ENCODE results near the gene ZNF880. TPM values are rescaled to one million over a fixed set of nuclear protein-coding genes. Genes with fewer than 3 reads are reported as not detected.
A peak's percentile ranks its signal among the peaks of the same experiment; 100 is the strongest.

ZNF880 gene
- total and polyA plus RNA-seq, 2 donors (not counting 1 experiment from before 2014, with no cell fraction given), result 34.1 to 35.7 TPM

DNA sequence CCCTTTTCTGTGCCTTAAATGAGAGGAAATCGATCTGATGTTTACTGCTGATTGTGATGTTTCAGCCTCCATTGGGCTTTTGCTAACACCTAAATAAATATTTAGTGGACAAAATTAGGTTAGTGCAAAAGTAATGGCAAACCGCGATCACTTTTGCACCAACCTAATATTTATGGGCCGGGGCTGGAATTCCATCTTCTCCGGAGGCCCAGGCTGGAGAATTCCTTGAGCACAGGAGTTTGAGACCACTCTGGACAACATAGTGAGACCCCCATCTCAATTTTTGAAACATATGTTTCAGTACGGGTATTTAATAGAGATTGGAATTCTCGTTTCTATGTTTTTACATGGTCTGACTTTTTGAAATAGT is 603 bp downstream of the ZNF880 start:
- H3K4me1 Mint-ChIP-seq, result peaks cover 17% of the 10 kb centered on the region
- H3K27ac Mint-ChIP-seq, result peak overlapping the region; percentile 97
- DNase-seq, result no peak
- Histone ChIP-seq H3K4me1 (ENCODE audit: control insufficient read depth in 2 of 2, insufficient read depth in 2 of 2, low read length in 2 of 2) (peaks cover 6 to 11% of the 10 kb centered on the region in 2 donors), H3K4me2 (replicated peaks; ENCODE audit: low read depth, low read length, poor library complexity, severe bottlenecking) (peak overlapping the region; percentile 77), H3K9ac (ENCODE audit: low read length) (peak overlapping the region; percentile 91), H3K4me3 (ENCODE audit: control extremely low read depth in 1 of 5, extremely low read depth in 1 of 5, insufficient read depth in 1 of 5, low read depth in 2 of 5, low read length in 4 of 5) (peak overlapping the region; percentile 65 to 91 (median 79)), H2AFZ (ENCODE audit: insufficient read depth, low read depth, low read length, poor library complexity, severe bottlenecking) (peak overlapping the region; percentile 75), H3K27ac (ENCODE audit: low read length in 2 of 2) (peak overlapping the region; percentile 97 to 99), H3K36me3 (replicated peaks in 1 of 2; ENCODE audit: control extremely low read depth in 1 of 2, control insufficient read depth in 1 of 2, extremely low read depth in 1 of 2, insufficient read depth in 2 of 2, low read length in 1 of 2) (peaks cover 6 to 26% of the 10 kb centered on the region in 2 experiments), H4K20me1 (ENCODE audit: control insufficient read depth, insufficient read depth, low read length, poor library complexity, severe bottlenecking) (no peaks in the 10 kb centered on the region), H3K27me3 (replicated peaks in 1 of 4; ENCODE audit: control extremely low read depth in 1 of 4, control insufficient read depth in 3 of 4, insufficient read depth in 4 of 4, low read length in 3 of 4) (no peaks in the 10 kb centered on the region), H3K9me3 (ENCODE audit: control extremely low read depth in 1 of 3, control insufficient read depth in 2 of 3, insufficient read depth in 1 of 3, low read length in 2 of 3) (peaks cover 6 to 77% (median 41%) of the 10 kb centered on the region in 3 donors), H3K79me2 (ENCODE audit: control insufficient read depth, insufficient read depth, low read length) (peaks cover 14% of the 10 kb centered on the region)
- ChIA-PET POLR2A (interaction anchor here (1.0 kb wide), 1 partner anchor 157 kb away, joined by 3 read pairs; the partner anchor contains the start of gene ZNF808), CTCF (interaction anchor here (1.2 kb wide), 1 partner anchor 231 kb away, joined by 3 read pairs; no protein-coding TSS in a partner anchor)
- H3K4me3 Mint-ChIP-seq, result peak overlapping the region; percentile 96
- intact Hi-C loops (cut with micrococcal nuclease), result no loop called here
- H3K27me3 Mint-ChIP-seq, result no peaks in the 10 kb centered on the region
- 54% methylated on average over 4 of the region's 7 CpGs for WGBS (ENCODE audit: insufficient coverage)
- no peak for ATAC-seq (ENCODE audit: low read depth)
- TF ChIP-seq EZH2 (IDR thresholded peaks at IDR 0.05; ENCODE audit: borderline replicate concordance, insufficient read depth, low read depth, low read length, poor library complexity, severe bottlenecking), result no peak
- TF ChIP-seq, protein P1, sequence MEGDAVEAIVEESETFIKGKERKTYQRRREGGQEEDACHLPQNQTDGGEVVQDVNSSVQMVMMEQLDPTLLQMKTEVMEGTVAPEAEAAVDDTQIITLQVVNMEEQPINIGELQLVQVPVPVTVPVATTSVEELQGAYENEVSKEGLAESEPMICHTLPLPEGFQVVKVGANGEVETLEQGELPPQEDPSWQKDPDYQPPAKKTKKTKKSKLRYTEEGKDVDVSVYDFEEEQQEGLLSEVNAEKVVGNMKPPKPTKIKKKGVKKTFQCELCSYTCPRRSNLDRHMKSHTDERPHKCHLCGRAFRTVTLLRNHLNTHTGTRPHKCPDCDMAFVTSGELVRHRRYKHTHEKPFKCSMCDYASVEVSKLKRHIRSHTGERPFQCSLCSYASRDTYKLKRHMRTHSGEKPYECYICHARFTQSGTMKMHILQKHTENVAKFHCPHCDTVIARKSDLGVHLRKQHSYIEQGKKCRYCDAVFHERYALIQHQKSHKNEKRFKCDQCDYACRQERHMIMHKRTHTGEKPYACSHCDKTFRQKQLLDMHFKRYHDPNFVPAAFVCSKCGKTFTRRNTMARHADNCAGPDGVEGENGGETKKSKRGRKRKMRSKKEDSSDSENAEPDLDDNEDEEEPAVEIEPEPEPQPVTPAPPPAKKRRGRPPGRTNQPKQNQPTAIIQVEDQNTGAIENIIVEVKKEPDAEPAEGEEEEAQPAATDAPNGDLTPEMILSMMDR (IDR thresholded peaks at IDR 0.05), result no peak
- H3K9me3 Mint-ChIP-seq (ENCODE audit: insufficient read depth), result peaks cover 16% of the 10 kb centered on the region

DNA sequence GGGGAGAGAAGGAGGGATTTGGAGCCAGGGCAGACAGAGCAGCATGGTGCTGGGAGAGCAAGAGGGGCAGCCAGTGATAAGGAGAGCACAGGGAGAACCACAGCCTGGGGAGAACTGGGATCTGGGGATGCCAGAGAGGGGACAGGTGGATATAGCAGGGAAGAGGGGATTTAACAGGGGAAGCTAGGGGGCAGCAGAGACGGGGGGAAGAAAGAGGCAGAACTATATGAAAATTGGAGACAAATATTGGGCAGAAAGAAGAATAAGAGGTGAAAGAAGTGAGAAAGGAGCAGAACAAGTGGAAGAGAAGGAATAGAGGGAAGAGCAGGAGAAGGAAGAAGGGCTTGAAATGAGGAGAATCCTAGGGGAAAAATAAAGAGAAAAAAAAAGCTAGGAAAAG is 21.4 kb downstream of the ZNF880 start:
- no peak overlapping the region for H3K4me2 ChIP-seq (replicated peaks; ENCODE audit: low read depth, low read length, poor library complexity, severe bottlenecking)
- H3K79me2 ChIP-seq (ENCODE audit: control insufficient read depth, insufficient read depth, low read length), result no peaks in the 10 kb centered on the region
- peaks cover 2 to 4% of the 10 kb centered on the region in 2 experiments for H3K36me3 ChIP-seq (replicated peaks in 1 of 2; ENCODE audit: control extremely low read depth in 1 of 2, control insufficient read depth in 1 of 2, extremely low read depth in 1 of 2, insufficient read depth in 2 of 2, low read length in 1 of 2)
- H3K27ac ChIP-seq (ENCODE audit: low read length in 2 of 2), result no peak overlapping the region
- H2AFZ ChIP-seq (ENCODE audit: insufficient read depth, low read depth, low read length, poor library complexity, severe bottlenecking), result no peak overlapping the region
- Mint-ChIP-seq H3K9me3 (ENCODE audit: insufficient read depth) (peaks cover 23% of the 10 kb centered on the region), H3K4me3 (no peak overlapping the region), H3K4me1 (no peaks in the 10 kb centered on the region), H3K27ac (no peak overlapping the region), H3K27me3 (no peaks in the 10 kb centered on the region)
- H3K27me3 ChIP-seq (replicated peaks in 1 of 4; ENCODE audit: control extremely low read depth in 1 of 4, control insufficient read depth in 3 of 4, insufficient read depth in 4 of 4, low read length in 3 of 4), result no peaks in the 10 kb centered on the region
- peaks cover 6 to 84% (median 57%) of the 10 kb centered on the region in 3 donors for H3K9me3 ChIP-seq (ENCODE audit: control extremely low read depth in 1 of 3, control insufficient read depth in 2 of 3, insufficient read depth in 1 of 3, low read length in 2 of 3)
- intact Hi-C loops (cut with micrococcal nuclease), result no loop called here
- no peaks in the 10 kb centered on the region for H4K20me1 ChIP-seq (ENCODE audit: control insufficient read depth, insufficient read depth, low read length, poor library complexity, severe bottlenecking)
- ChIA-PET CTCF (no interaction called here), POLR2A (no interaction called here)
- DNase-seq, result no peak
- no peak for ATAC-seq (ENCODE audit: low read depth)
- TF ChIP-seq EZH2 (IDR thresholded peaks at IDR 0.05; ENCODE audit: borderline replicate concordance, insufficient read depth, low read depth, low read length, poor library complexity, severe bottlenecking), result no peak
- TF ChIP-seq, protein P1 (IDR thresholded peaks at IDR 0.05), result no peak
- 50% methylated on average over 1 of the region's 1 CpG for WGBS (ENCODE audit: insufficient coverage)
- H3K4me1 ChIP-seq (ENCODE audit: control insufficient read depth in 2 of 2, insufficient read depth in 2 of 2, low read length in 2 of 2), result no peaks in the 10 kb centered on the region
- H3K4me3 ChIP-seq (ENCODE audit: control extremely low read depth in 1 of 5, extremely low read depth in 1 of 5, insufficient read depth in 1 of 5, low read depth in 2 of 5, low read length in 4 of 5), result no peak overlapping the region
- H3K9ac ChIP-seq (ENCODE audit: low read length), result no peak overlapping the region

All from B cell (primary cell).